ENCODE results near the gene MSN. TPM values are rescaled to one million over a fixed set of nuclear protein-coding genes. Genes with fewer than 3 reads are reported as not detected.

The MSN gene
- total and polyA plus RNA-seq, 4 donors: 128 to 532 (median 267) TPM

DNA sequence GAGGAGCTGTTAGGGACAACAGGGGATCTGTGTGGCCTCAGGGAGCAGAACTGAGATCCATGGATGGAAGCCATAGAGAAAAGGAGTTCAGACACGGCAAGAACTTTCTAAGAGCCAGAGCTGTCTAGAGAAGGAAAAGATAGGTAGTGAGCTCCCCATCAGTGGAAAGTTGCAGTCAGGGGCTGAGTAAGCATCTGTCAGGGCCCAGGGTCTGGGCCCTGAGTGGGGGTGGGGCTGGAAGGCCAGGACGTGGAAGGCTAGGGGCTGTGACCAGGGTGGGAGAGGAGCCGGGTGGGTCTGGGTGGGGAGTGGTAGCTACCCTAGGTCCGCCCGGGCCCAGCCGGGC, 324 bp upstream of the MSN start:
- intact Hi-C loops (cut with DNase I): loop anchor here (5.0 kb wide), 2 partner anchors 35 to 70 kb away; no protein-coding TSS in a partner anchor
- 0 to 63% methylated on average over 6 of the region's 6 CpGs for WGBS, 2 donors
- Histone ChIP-seq H3K27me3 (ENCODE audit: control insufficient read depth in 1 of 2, insufficient read depth in 2 of 2, low read length in 1 of 2) (no peaks in the 10 kb centered on the region), H3K4me1 (ENCODE audit: control insufficient read depth in 1 of 2, insufficient read depth in 2 of 2, low read length in 2 of 2) (no peaks in the 10 kb centered on the region), H3K9me3 (ENCODE audit: control insufficient read depth, low read length) (no peaks in the 10 kb centered on the region), H3K36me3 (ENCODE audit: control insufficient read depth in 1 of 2, insufficient read depth in 2 of 2, low read length in 1 of 2) (no peaks in the 10 kb centered on the region), H3K4me3 (ENCODE audit: low read length in 2 of 2) (no peak overlapping the region), H3K27ac (ENCODE audit: low read depth in 1 of 2, low read length in 2 of 2) (peak overlapping the region in 1 of 2 donors; percentile 36)
- no peak for DNase-seq
- no peak for ATAC-seq (ENCODE audit: low FRiP score)

DNA sequence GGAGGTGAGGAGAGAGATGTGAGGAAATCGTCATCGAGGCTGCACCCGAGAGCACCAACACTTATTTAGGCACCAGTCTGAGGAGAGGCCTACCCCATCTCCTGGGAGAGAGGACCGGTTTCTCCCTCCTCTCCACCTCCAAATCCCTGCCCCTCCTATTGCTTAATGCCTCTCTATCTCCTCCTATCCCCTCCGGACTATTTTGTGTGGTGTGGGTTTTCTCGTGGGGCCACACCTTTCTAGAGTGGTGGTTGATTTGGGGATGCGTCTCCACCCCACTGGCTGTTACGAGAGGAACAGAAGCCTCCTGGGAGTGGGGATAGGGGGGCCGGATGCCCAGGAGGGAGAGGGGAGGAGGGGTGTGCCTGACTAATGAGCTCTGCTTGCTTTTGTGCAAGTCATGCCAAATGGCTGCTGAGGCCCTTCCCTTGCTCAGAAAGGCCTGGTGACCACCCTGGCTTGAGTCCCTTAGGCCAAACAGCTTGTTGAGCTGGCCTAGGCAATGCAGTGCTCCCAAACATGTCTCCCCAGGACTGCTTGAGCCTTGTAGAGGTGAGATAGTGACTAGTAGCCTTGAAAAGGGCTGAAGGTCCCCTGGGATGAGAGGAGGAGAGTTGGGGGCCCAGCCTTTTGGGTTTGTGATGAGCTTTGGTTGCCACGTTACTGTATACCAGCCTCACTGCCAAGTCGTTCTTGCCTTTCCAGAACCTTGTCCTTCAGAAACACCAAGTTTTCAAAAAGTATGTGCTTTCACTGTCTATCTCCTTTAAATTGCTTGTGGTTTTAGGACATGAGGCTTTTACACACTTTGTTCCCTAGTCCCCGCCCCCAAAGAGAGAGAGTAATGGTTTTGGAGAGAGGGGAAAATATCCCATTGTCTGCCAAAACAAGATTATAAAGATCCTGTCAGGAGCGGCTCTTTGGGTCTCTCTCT, 1.2 kb downstream of the MSN start:
- Histone ChIP-seq H3K9me3 (ENCODE audit: control insufficient read depth, low read length) (no peaks in the 10 kb centered on the region), H3K4me3 (ENCODE audit: low read length in 2 of 2) (peak overlapping the region; percentile 66 to 70), H3K27me3 (ENCODE audit: control insufficient read depth in 1 of 2, insufficient read depth in 2 of 2, low read length in 1 of 2) (no peaks in the 10 kb centered on the region), H3K27ac (ENCODE audit: low read depth in 1 of 2, low read length in 2 of 2) (peak overlapping the region; percentile 61 to 87), H3K36me3 (ENCODE audit: control insufficient read depth in 1 of 2, insufficient read depth in 2 of 2, low read length in 1 of 2) (no peaks in the 10 kb centered on the region), H3K4me1 (ENCODE audit: control insufficient read depth in 1 of 2, insufficient read depth in 2 of 2, low read length in 2 of 2) (no peaks in the 10 kb centered on the region)
- intact Hi-C loops (cut with DNase I): loop anchor here (2.0 to 5.0 kb wide), 3 partner anchors 34 to 71 kb away; no protein-coding TSS in a partner anchor
- WGBS, 2 donors: 1 to 38% methylated on average over 13 of the region's 13 CpGs
- DNase-seq (peak; percentile 85 to 86), ATAC-seq (ENCODE audit: low FRiP score) (peak; percentile 87)

DNA sequence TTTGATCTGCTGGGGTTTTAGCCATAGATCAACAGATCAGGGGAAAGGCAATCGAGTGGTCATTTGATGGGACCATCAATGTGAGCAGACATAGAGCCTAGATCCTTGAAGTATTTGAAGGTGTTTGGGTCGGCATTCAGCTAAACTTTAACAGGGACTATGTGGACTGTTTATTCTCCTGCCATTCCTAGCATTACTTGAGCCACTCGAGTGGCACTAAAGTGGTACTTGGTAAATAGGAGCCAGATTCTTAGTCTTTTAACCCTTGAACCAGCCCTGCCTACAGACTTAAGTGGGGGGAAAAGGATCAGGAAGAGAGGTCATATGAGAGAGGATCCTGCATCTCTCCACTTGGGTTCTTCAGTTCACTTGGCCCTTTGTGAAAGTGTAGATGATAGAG, 3.8 kb downstream of the MSN start:
- DNase-seq (no peak), ATAC-seq (ENCODE audit: low FRiP score) (no peak)
- intact Hi-C loops (cut with DNase I): no loop called here
- WGBS, 2 donors: 22 to 29% methylated on average over 3 of the region's 3 CpGs
- Histone ChIP-seq H3K27ac (ENCODE audit: low read depth in 1 of 2, low read length in 2 of 2) (peak overlapping the region; percentile 36 to 60), H3K36me3 (ENCODE audit: control insufficient read depth in 1 of 2, insufficient read depth in 2 of 2, low read length in 1 of 2) (peaks cover 0 to 1% of the 10 kb centered on the region in 2 donors), H3K4me3 (ENCODE audit: low read length in 2 of 2) (peak overlapping the region; percentile 26 to 34), H3K4me1 (ENCODE audit: control insufficient read depth in 1 of 2, insufficient read depth in 2 of 2, low read length in 2 of 2) (peaks cover 0 to 2% of the 10 kb centered on the region in 2 donors), H3K27me3 (ENCODE audit: control insufficient read depth in 1 of 2, insufficient read depth in 2 of 2, low read length in 1 of 2) (no peaks in the 10 kb centered on the region), H3K9me3 (ENCODE audit: control insufficient read depth, low read length) (no peaks in the 10 kb centered on the region)

DNA sequence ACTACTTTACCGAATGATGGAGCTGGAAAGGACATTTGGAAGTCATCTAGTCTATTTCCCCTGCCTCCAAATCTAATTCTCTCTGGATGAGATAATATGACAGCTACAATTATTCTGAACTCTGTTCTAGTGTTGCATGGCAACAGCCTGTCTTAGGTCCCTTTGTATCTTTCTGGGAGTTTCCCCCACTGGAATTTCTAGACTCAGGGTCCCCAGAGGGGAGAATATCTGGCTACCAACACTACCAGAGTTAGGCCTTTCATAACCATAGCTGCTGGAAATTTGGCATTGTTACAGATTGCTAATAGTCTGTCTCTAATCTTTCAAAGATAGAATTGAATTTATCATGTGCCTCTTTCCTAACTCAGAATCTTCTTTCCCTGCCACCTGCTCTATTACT, 4.5 kb downstream of the MSN start:
- no peak overlapping the region for H3K27ac ChIP-seq (ENCODE audit: low read depth in 1 of 2, low read length in 2 of 2)
- peaks cover 0 to 2% of the 10 kb centered on the region in 2 donors for H3K4me1 ChIP-seq (ENCODE audit: control insufficient read depth in 1 of 2, insufficient read depth in 2 of 2, low read length in 2 of 2)
- peak overlapping the region in 1 of 2 donors; percentile 9 for H3K4me3 ChIP-seq (ENCODE audit: low read length in 2 of 2)
- H3K27me3 ChIP-seq (ENCODE audit: control insufficient read depth in 1 of 2, insufficient read depth in 2 of 2, low read length in 1 of 2): no peaks in the 10 kb centered on the region
- intact Hi-C loops (cut with DNase I): no loop called here
- H3K9me3 ChIP-seq (ENCODE audit: control insufficient read depth, low read length): no peaks in the 10 kb centered on the region
- ATAC-seq (ENCODE audit: low FRiP score) (no peak), DNase-seq (no peak)
- WGBS, 2 donors: 0 to 11% methylated on average over 1 of the region's 1 CpG
- H3K36me3 ChIP-seq (ENCODE audit: control insufficient read depth in 1 of 2, insufficient read depth in 2 of 2, low read length in 1 of 2): peaks cover 0 to 1% of the 10 kb centered on the region in 2 donors

DNA sequence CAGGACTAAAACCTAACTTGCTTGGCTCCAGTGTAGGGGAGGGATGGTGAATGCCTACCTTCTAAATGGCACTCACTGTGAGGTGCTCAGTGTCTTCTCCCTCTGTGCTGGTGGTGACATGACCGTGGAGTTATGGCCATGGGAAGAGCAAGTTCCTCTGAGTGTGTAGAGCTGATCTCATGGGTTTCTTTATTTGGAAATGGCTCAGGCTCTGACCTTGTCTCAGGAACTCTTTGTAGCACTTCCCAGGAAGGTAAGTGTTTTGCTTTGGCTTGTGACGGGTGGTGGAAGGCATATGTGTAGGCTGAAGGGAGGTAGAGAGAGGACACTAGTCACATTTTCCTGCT, 6.4 kb downstream of the MSN start:
- Histone ChIP-seq H3K9me3 (ENCODE audit: control insufficient read depth, low read length) (no peaks in the 10 kb centered on the region), H3K36me3 (ENCODE audit: control insufficient read depth in 1 of 2, insufficient read depth in 2 of 2, low read length in 1 of 2) (peaks cover 0 to 1% of the 10 kb centered on the region in 2 donors), H3K4me3 (ENCODE audit: low read length in 2 of 2) (no peak overlapping the region), H3K27me3 (ENCODE audit: control insufficient read depth in 1 of 2, insufficient read depth in 2 of 2, low read length in 1 of 2) (no peaks in the 10 kb centered on the region), H3K27ac (ENCODE audit: low read depth in 1 of 2, low read length in 2 of 2) (peak overlapping the region; percentile 76 to 83), H3K4me1 (ENCODE audit: control insufficient read depth in 1 of 2, insufficient read depth in 2 of 2, low read length in 2 of 2) (peaks cover 0 to 2% of the 10 kb centered on the region in 2 donors)
- intact Hi-C loops (cut with DNase I): no loop called here
- 7 to 26% methylated on average over 2 of the region's 2 CpGs for WGBS, 2 donors
- DNase-seq (no peak), ATAC-seq (ENCODE audit: low FRiP score) (no peak)

DNA sequence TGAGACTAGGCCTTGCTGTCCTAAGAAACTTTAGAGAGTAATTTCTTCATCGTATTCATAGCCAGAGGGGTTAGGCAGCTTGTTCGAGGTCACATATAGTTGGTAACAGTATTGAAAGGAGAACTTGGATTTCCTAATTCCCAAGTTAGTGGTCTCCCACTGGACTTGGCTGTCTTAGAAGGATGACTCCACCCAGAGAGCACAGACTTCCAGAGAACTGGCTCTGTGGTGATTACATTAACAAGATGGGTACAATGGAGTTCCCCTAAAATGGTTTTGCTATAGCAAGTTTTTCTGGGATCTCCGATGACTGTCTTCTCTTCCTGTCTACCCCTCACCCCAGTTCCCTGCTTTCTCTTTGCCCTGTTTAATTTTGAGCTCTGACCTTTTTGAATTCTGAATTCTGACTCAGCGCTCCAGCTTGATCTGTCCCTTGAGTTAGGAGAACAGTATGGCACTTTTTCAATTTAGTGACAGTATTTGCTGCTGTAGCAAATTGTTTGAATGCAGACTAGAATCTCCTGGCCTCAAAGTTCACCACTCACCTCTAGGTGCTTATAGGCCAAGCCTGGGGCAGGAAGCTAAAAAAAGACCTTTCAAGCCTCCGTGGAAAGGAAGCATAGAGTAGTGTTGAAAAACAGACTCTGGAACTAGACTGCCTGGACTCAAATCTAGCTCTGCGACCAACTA, 6.9 kb downstream of the MSN start:
- Histone ChIP-seq H3K27me3 (ENCODE audit: control insufficient read depth in 1 of 2, insufficient read depth in 2 of 2, low read length in 1 of 2) (no peaks in the 10 kb centered on the region), H3K27ac (ENCODE audit: low read depth in 1 of 2, low read length in 2 of 2) (peak overlapping the region in 1 of 2 donors; percentile 76), H3K36me3 (ENCODE audit: control insufficient read depth in 1 of 2, insufficient read depth in 2 of 2, low read length in 1 of 2) (peaks cover 0 to 1% of the 10 kb centered on the region in 2 donors), H3K4me3 (ENCODE audit: low read length in 2 of 2) (no peak overlapping the region), H3K4me1 (ENCODE audit: control insufficient read depth in 1 of 2, insufficient read depth in 2 of 2, low read length in 2 of 2) (peaks cover 0 to 4% of the 10 kb centered on the region in 2 donors), H3K9me3 (ENCODE audit: control insufficient read depth, low read length) (no peaks in the 10 kb centered on the region)
- ATAC-seq (ENCODE audit: low FRiP score) (no peak), DNase-seq (no peak)
- WGBS, 2 donors: 15 to 43% methylated on average over 6 of the region's 6 CpGs
- intact Hi-C loops (cut with DNase I): no loop called here

DNA sequence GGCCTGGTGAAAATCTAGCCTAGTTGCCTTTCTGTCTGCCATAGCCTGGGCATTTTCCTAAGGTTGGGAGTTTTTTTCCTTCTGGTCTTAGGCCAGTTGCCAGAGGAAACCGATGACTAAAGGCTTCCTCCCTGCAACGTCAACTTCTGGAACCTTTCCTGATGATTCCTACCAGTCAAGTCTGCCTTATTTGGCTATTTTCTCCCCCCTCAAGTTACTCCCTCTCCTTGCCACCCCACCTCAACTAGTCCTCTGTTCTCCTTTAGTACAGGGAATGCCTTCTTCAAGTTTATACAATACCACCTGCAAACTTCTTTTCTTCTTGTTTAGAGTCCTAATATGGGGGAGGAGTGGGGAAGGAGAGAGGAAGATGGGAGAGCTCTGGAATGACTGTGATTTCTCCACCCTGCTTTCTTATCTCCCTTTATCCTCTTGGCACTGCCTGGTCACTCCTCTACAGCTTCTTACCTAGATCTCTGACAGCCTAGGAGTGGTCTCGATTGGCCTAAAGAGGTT, 10.6 kb downstream of the MSN start:
- peaks cover 0 to 1% of the 10 kb centered on the region in 2 donors for H3K36me3 ChIP-seq (ENCODE audit: control insufficient read depth in 1 of 2, insufficient read depth in 2 of 2, low read length in 1 of 2)
- peak; percentile 75 for ATAC-seq (ENCODE audit: low FRiP score)
- intact Hi-C loops (cut with DNase I): no loop called here
- peak in 1 of 2 donors; percentile 50 for DNase-seq
- peak overlapping the region; percentile 80 to 86 for H3K27ac ChIP-seq (ENCODE audit: low read depth in 1 of 2, low read length in 2 of 2)
- no peak overlapping the region for H3K4me3 ChIP-seq (ENCODE audit: low read length in 2 of 2)
- peaks cover 0 to 4% of the 10 kb centered on the region in 2 donors for H3K4me1 ChIP-seq (ENCODE audit: control insufficient read depth in 1 of 2, insufficient read depth in 2 of 2, low read length in 2 of 2)
- no peaks in the 10 kb centered on the region for H3K27me3 ChIP-seq (ENCODE audit: control insufficient read depth in 1 of 2, insufficient read depth in 2 of 2, low read length in 1 of 2)
- 4 to 7% methylated on average over 3 of the region's 3 CpGs for WGBS, 2 donors
- no peaks in the 10 kb centered on the region for H3K9me3 ChIP-seq (ENCODE audit: control insufficient read depth, low read length)

DNA sequence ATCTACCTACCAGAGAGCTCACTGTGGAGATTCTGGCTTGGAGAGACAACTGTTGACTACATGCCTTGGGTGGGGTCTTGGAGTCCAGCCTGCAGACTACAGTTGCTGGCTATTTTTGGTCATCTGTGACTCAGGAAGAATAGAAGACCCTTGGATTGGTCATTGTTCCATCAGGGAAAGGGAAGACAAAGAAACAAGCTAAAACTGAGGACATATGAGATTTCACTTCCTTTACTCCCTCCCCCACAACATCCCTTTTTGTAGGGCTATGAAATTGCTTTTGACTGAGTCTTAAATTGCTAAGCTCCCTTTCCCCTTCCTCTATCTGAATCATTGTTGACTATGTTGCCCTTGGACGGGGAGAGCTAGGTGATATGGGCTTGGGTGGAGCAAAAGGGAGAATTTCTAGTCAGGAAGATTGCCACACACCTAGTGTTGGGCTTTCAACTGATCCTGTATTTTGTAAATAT, 11.7 kb downstream of the MSN start:
- no peaks in the 10 kb centered on the region for H3K9me3 ChIP-seq (ENCODE audit: control insufficient read depth, low read length)
- intact Hi-C loops (cut with DNase I): no loop called here
- ATAC-seq (ENCODE audit: low FRiP score) (peak; percentile 9), DNase-seq (no peak)
- peaks cover 0 to 2% of the 10 kb centered on the region in 2 donors for H3K4me1 ChIP-seq (ENCODE audit: control insufficient read depth in 1 of 2, insufficient read depth in 2 of 2, low read length in 2 of 2)
- peaks cover 0 to 1% of the 10 kb centered on the region in 2 donors for H3K36me3 ChIP-seq (ENCODE audit: control insufficient read depth in 1 of 2, insufficient read depth in 2 of 2, low read length in 1 of 2)
- 3 to 11% methylated on average over 1 of the region's 1 CpG for WGBS, 2 donors
- H3K27ac ChIP-seq (ENCODE audit: low read depth in 1 of 2, low read length in 2 of 2): peak overlapping the region; percentile 77 to 80
- no peaks in the 10 kb centered on the region for H3K27me3 ChIP-seq (ENCODE audit: control insufficient read depth in 1 of 2, insufficient read depth in 2 of 2, low read length in 1 of 2)
- H3K4me3 ChIP-seq (ENCODE audit: low read length in 2 of 2): no peak overlapping the region
